Motor neuron (in vitro differentiated cells): ENCODE measurements around the gene PLCE1. TPM values are rescaled to one million over a fixed set of nuclear protein-coding genes. Genes with fewer than 3 reads are reported as not detected.
"Not testable (repeated sequence)": the region's sequence is repeated elsewhere in the genome, so short reads cannot be mapped to it uniquely, and the experiment has no call there.

Source experiments
- ATAC-seq, 8 experiments: fragments of 200-7000 bp; cut with Tn5 transposase; replicated peaks in 6 of 8; 2 replicates each; pipeline ENCODE4 v1.8.0; 2021; ENCODE audit warnings: mild to moderate bottlenecking in 8 of 8, moderate library complexity in 8 of 8
- H3K27ac ChIP-seq, 2 donors: fragments of 250-450 bp; sonication (Bioruptor Pico); 2 replicates each; pipeline ENCODE4 v1.9.0; 2021; ENCODE audit warnings: antibody characterized with exemption in 2 of 2, mild to moderate bottlenecking in 2 of 2, moderate library complexity in 1 of 2
- H3K4me1 ChIP-seq, 2 donors: fragments of 250-450 bp; sonication (Bioruptor Pico); replicated peaks in 1 of 2; 2 replicates each; pipeline ENCODE4 v1.6.1; 2021; ENCODE audit warnings: antibody characterized with exemption in 2 of 2, mild to moderate bottlenecking in 2 of 2, moderate library complexity in 1 of 2
- H3K4me3 ChIP-seq, 5 donors: fragments of 250-450 bp; sonication (Bioruptor Pico); 2 replicates each; pipeline ENCODE4 v1.9.0; 2021; ENCODE audit warnings: antibody characterized with exemption in 5 of 5, mild to moderate bottlenecking in 5 of 5, moderate library complexity in 4 of 5
- WGBS, 10 experiments: fragments of 450-650 bp; shearing (Covaris generic); methylation state at CpG; one replicate each; pipeline ENCODE4 v1.0.0; 2022; 5-methylcytosine and 5-hydroxymethylcytosine counted together
- in situ Hi-C, 9 experiments: fragments of 400-800 bp; cut with MboI; loops; one replicate each; pipeline ENCODE4 v1.15.0; 2021; ENCODE audit warnings: low sequenced_read_pairs in 9 of 9, low pct_unique_long_range_greater_than_20kb in 2 of 9; ENCODE audit not compliant: unreplicated experiment in 9 of 9
- total RNA-seq, 8 experiments: library from RNA; unstranded; fragments of 300-600 nt; gene quantifications; 2 replicates each; pipeline versions ENCODE4 v1.2.3 to v1.2.4, GENCODE V29; 2022

Gene PLCE1
- total RNA-seq, 8 experiments from 2014 or later: 1.3 to 29.3 (median 3.1) TPM

GRCh38 chr10:93968540-93968945 lies 25.2 kb upstream of the PLCE1 start:
- no peaks in the 10 kb centered on the region for H3K4me1 ChIP-seq
- WGBS, 10 experiments: 45 to 100% (median 83%) methylated on average over 1 to 4 of the region's 4 CpGs; no CpG with 5 or more reads in 1 of the 10 experiments
- no peak overlapping the region for H3K4me3 ChIP-seq
- ATAC-seq: no peak
- H3K27ac ChIP-seq: no peak overlapping the region
- in situ Hi-C loops: no loop called here

GRCh38 chr10:93970433-93971010 lies 23.2 kb upstream of the PLCE1 start:
- H3K4me1 ChIP-seq, ATAC-seq, H3K4me3 ChIP-seq, in situ Hi-C loops, H3K27ac ChIP-seq: not testable (repeated sequence)
- WGBS, 10 experiments: no CpG with 5 or more reads among the region's 44 CpGs

- H3K27ac ChIP-seq: no peak overlapping the region
- no peak for ATAC-seq
- no peaks in the 10 kb centered on the region for H3K4me1 ChIP-seq
- no peak overlapping the region for H3K4me3 ChIP-seq
- in situ Hi-C loops: no loop called here
- WGBS, 10 experiments: 0 to 80% (median 73%) methylated on average over 1 to 2 of the region's 2 CpGs; no CpG with 5 or more reads in 7 of the 10 experiments
These were observed 19.8 kb upstream of the PLCE1 start for GRCh38 chr10:93973748-93974445.

- 27 to 86% (median 55%) methylated on average over 1 to 3 of the region's 3 CpGs for WGBS, 10 experiments
- Histone ChIP-seq H3K4me3 (no peak overlapping the region), H3K27ac (no peak overlapping the region), H3K4me1 (no peaks in the 10 kb centered on the region)
- ATAC-seq: no peak
- in situ Hi-C loops: no loop called here
These were observed 16.3 kb upstream of the PLCE1 start for GRCh38 chr10:93977442-93977841.

- 59 to 100% (median 84%) methylated on average over 2 to 3 of the region's 3 CpGs; no CpG with 5 or more reads in 2 of the 10 experiments for WGBS, 10 experiments
- no peak for ATAC-seq
- H3K27ac ChIP-seq: no peak overlapping the region
- in situ Hi-C loops: no loop called here
- no peak overlapping the region for H3K4me3 ChIP-seq
- H3K4me1 ChIP-seq: no peaks in the 10 kb centered on the region
These were observed 13.2 kb upstream of the PLCE1 start for GRCh38 chr10:93980486-93980885.

- no peak for ATAC-seq
- no peak overlapping the region for H3K27ac ChIP-seq
- no peaks in the 10 kb centered on the region for H3K4me1 ChIP-seq
- no peak overlapping the region for H3K4me3 ChIP-seq
- 14 to 100% (median 71%) methylated on average over 1 to 4 of the region's 4 CpGs; no CpG with 5 or more reads in 2 of the 10 experiments for WGBS, 10 experiments
- in situ Hi-C loops: no loop called here
These were observed 2.6 kb upstream of the PLCE1 start for GRCh38 chr10:93991114-93991513.

- Histone ChIP-seq H3K4me3 (no peak overlapping the region), H3K27ac (no peak overlapping the region), H3K4me1 (no peaks in the 10 kb centered on the region)
- 2 to 100% (median 46%) methylated on average over 1 to 7 of the region's 8 CpGs for WGBS, 10 experiments
- in situ Hi-C loops: no loop called here
- peak; percentile 12 to 44 (median 29) for ATAC-seq
These were observed 2.0 kb upstream of the PLCE1 start for GRCh38 chr10:93991596-93992284.

GRCh38 chr10:93992400-93993030 lies 1.2 kb upstream of the PLCE1 start:
- in situ Hi-C loops: no loop called here
- no peak for ATAC-seq
- Histone ChIP-seq H3K4me3 (no peak overlapping the region), H3K27ac (no peak overlapping the region), H3K4me1 (no peaks in the 10 kb centered on the region)
- WGBS, 10 experiments: 67 to 100% (median 83%) methylated on average over 1 to 2 of the region's 2 CpGs; no CpG with 5 or more reads in 2 of the 10 experiments

- H3K4me1 ChIP-seq: no peaks in the 10 kb centered on the region
- no peak overlapping the region for H3K27ac ChIP-seq
- in situ Hi-C loops: no loop called here
- peak overlapping the region; percentile 45 to 71 (median 53) for H3K4me3 ChIP-seq
- peak in 2 of 8 experiments; percentile 6 to 21 for ATAC-seq
- 0 to 60% (median 19%) methylated on average over 2 to 4 of the region's 25 CpGs; no CpG with 5 or more reads in 5 of the 10 experiments for WGBS, 10 experiments
These were observed 333 bp upstream of the PLCE1 start for GRCh38 chr10:93993414-93993781.

GRCh38 chr10:93994438-93994801 lies 689 bp downstream of the PLCE1 start:
- in situ Hi-C loops: no loop called here
- no peak overlapping the region for H3K27ac ChIP-seq
- no peak for ATAC-seq
- H3K4me1 ChIP-seq: no peaks in the 10 kb centered on the region
- peak overlapping the region; percentile 45 to 71 (median 53) for H3K4me3 ChIP-seq
- 41 to 100% (median 60%) methylated on average over 1 to 7 of the region's 12 CpGs; no CpG with 5 or more reads in 2 of the 10 experiments for WGBS, 10 experiments

- Histone ChIP-seq H3K4me1 (no peaks in the 10 kb centered on the region), H3K4me3 (no peak overlapping the region), H3K27ac (no peak overlapping the region)
- ATAC-seq: no peak
- 89 to 100% (median 100%) methylated on average over 1 of the region's 1 CpG; no CpG with 5 or more reads in 7 of the 10 experiments for WGBS, 10 experiments
- in situ Hi-C loops: no loop called here
These were observed 1.5 kb downstream of the PLCE1 start for GRCh38 chr10:93995182-93995581.

- Histone ChIP-seq H3K4me1 (no peaks in the 10 kb centered on the region), H3K4me3 (no peak overlapping the region), H3K27ac (no peak overlapping the region)
- ATAC-seq: no peak
- in situ Hi-C loops: no loop called here
- 67 to 100% (median 86%) methylated on average over 2 to 9 of the region's 10 CpGs; no CpG with 5 or more reads in 1 of the 10 experiments for WGBS, 10 experiments
These were observed 2.0 kb downstream of the PLCE1 start for GRCh38 chr10:93995598-93996271.
